GM19239 (cell line): Measurements from ENCODE around the gene IFFO2.

Experiments used
- DNase-seq: peaks from one replicate; pipeline ENCODE4 v3.0.0; 2011; ENCODE audit warnings: low spot score; ENCODE audit not compliant: insufficient read length
- FAIRE-seq: peaks from 2 replicates; lab custom pipeline; 2011; peaks lifted over from hg19 to GRCh38; lab: Jason Lieb, UNC

The IFFO2 gene

DNA sequence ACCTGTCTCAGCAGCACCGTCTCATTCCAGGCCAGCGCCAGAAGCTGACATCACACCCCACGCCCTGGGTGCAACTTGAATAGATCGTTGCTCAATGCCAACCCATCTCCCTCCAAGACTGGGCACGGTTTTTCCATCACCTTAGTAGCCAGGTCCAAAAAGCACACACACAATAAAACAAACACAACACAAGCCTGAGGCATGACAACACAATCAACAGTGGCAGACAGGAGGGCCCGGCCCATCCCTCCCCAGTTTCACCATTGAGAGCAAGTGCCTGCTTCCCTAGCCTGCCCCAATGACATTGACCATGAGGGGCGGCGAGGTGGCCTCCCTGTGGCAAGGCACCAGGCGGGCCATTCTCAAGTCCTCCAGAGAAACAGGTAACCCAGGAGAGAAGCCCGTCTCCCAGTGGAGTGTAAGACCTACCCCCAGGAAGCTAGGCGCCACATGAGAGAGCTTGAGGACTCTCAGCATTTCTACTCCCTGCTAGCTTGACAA is 2.7 kb downstream of the IFFO2 start:
- no peak for FAIRE-seq
- no peak for DNase-seq

DNA sequence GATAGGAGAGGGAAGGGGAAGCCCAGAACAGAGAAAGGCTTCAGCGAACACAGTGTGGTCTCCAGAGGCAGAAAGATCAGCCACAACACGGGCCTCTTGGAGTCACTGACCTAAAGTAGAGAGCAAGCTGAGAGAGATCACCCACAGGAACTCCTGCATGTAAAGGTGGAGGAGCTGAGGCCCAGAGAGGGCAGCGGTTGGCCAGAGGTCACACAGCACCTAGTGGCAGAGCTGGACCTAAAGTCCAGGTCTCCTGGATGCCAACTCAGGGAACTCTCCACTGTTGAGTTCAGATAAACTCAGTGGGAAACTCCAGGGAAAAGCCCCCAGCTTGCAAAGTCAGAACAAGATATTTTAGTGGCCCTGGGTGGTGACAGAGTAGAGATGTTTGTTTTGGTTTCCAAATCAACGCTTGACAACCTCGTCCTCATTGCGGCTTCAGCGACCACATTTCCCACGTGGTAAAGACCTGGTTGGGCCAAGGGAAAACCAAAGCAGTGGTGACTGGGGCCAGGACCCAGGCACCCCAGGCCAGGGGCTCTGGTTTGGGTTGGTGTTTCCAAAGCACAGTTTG is 4.6 kb downstream of the IFFO2 start:
- peak; percentile 97 for FAIRE-seq

DNA sequence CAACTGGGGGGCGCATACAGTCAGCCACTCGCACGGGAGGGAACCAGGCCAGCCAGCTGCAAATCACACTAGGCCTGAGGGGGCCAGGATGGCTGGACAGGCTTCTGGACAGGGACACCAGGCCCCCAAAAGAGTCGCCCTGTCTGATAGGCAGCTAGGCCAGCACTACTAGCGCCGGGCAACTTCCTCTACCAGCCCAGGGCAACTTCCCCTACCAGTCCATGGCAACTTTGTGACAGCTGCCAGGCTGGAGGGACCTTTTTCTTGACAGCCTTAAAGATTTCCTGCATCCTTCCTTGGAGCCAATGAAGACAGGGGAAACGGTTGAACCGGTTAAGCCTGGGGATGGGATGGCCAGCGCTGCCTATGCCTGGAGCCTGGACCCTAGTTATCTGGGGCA is 5.1 kb downstream of the IFFO2 start:
- DNase-seq (no peak), FAIRE-seq (no peak)

More for the DNA sequence above, 4.6 kb downstream of the IFFO2 start:
- DNase-seq: peak; percentile 75

DNA sequence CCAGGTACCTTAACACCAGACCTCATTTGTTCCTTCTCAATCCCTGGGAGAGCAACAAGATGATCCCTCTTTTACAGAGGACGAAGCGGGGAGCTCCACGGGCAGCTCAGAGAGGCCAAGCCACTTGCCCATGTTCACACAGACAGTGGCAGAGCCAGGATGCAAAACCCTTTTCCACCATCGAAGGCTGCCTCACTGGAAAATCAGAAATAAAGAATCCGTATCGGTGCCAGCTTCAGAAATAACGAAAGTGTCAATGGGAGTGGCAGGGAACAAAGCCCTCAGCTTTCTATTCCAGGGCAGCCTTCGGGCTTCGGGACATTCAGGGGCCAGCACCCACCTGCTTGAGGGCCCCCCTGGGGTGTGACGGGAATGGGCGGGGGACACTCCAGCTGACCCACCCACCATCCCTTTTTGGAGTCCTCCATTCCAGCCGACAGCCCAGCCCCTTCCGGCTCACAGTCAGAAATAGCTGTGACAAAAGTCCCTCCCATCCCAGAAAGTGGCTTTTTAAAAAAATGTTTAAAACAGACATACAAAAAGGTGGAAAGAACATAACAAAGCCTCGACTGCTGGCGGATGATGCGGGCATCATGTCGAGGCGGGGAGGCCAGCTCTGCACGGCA is 6.0 kb downstream of the IFFO2 start:
- peak; percentile 61 for FAIRE-seq
- no peak for DNase-seq

GRCh38 chr1:18949686-18950400 is 6.6 kb downstream of the IFFO2 start:
- DNase-seq: peak; percentile 46
- FAIRE-seq: peak; percentile 73

DNA sequence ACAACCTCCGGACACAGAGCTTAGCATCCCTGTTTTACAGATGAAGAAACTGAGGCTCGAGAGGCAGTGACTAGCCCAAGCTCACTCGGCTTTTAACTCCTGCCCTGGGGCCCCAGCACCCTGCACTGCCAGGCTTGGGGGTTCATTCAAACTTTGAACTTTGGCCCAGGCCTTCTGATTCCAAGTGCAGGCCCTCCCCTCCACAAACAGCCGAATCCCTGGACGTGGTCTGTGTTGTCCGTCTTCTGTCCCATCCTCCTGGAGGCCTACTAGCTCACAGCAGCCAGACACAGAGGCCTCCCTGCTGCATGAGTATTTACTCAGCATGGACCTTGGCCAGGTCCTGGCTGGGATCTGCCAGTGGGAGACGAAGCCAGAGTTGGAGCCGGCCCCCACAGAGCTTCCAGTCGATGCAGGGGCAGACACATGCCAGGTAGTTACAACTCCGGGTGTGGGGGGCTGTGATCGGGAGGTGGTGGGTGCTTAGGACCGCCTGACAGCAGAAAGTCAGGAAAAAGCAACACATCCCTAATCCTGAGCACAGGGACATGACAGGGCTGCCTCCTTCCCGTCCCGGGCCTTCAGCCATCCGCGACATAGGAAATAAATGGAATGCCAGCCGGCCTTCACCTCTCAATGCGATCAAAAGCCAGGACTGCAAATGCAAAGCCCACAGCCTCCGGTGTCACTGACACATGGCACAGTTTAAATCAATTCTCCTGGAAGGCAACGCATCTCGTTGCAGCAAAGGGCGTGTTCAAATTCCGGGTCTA is 7.4 kb downstream of the IFFO2 start:
- FAIRE-seq: no peak
- no peak for DNase-seq

- DNase-seq (no peak), FAIRE-seq (no peak)
These were observed 8.2 kb downstream of the IFFO2 start for GRCh38 chr1:18948048-18948912.

- DNase-seq (no peak), FAIRE-seq (no peak)
These were observed 8.9 kb downstream of the IFFO2 start for GRCh38 chr1:18947570-18947969.

GRCh38 chr1:18946550-18947381 is 9.7 kb downstream of the IFFO2 start:
- DNase-seq (no peak), FAIRE-seq (no peak)

DNA sequence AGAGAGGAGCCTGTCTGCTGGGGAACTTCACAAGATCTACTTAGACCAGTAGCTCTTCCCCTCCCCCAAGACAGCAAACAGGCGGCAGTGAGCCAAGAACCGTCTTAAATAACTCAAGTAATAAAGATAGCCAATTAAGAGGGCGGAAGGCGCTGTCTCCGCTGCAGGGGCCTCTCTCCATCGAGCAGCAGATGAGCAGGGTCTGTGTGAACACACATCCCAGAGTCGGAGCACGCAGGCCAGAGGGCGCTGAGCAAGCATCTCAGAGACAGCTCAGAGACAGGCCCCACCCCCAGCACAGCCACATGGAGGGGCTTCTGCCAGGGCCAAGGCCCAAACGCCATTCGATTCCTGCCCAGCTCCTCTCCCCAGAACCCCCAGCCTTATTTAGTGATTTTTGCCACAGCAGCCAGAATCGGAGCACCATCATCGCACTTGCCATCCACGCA is 11.1 kb downstream of the IFFO2 start:
- DNase-seq: no peak

DNA sequence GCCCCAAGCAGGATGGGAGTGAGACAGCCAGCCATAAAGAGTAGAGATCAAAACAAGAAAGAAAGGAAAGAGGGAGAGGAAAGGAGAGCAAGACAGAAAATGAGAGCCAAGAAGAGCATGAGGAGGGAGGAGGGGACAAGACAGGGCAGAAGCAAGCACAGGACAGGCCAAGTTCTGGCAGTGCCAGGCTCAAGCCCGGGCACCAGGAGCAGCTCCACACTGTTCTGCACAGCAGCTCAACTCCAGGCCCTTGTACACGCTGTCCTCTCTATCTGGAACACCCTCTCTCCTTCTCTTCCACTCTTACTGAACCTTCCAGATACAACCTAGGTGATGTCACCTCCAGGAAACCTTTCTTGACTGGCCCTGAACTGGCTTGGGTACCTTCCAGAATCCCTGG is 11.7 kb downstream of the IFFO2 start:
- FAIRE-seq (no peak), DNase-seq (no peak)

More for the DNA sequence above, 11.1 kb downstream of the IFFO2 start:
- no peak for FAIRE-seq

DNA sequence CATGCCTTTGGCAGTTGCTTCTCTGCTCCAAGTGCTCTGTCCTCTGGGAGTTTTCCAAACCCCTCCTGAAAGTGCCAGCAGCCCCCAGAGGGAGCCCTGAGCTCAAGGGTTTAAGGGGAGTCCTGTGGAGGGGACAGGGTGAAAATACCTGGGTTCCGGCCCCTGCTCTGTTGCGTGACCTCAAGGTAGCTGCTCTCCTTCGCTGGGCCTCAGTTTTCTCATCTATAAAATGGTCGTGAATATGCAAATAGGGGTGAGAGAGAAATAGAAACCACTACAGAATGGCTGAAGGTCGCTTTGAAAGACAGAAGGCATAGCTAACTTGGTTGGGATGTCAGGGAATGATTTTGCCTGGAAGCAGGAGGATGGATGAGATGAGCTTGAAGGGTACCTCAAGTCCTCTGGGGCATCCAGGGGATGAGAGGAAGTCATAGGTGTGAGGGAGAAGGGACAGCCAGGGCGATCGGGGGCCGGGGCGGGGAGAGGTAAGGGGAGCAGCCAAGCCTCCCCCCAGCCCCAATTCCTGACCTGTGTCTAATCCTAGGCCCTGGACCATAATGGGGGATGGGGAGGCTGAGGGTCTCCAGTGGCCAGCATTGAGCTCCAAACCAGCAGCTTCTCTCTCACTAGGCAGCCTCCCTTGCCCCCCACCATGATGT is 12.4 kb downstream of the IFFO2 start:
- DNase-seq: no peak
- no peak for FAIRE-seq

DNA sequence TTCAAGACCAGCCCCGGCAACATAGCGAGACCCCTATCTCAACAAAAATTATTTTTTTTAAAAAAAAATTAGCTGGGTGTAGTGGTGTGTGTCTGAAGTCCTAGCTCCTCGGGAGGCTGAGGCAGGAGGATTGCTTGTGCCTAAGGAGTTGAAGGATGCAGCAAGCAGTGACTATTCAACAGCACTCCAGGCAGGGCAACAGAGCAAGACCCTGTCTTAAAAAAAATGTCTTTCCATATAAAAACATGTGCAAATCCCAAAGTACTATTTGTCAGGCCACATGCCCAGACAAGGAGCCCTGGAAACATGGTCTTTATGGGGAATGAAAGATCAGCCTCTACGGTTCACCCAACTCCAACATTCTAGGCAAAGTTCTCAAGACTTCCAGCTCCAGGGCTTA is 13.3 kb downstream of the IFFO2 start:
- no peak for FAIRE-seq

DNA sequence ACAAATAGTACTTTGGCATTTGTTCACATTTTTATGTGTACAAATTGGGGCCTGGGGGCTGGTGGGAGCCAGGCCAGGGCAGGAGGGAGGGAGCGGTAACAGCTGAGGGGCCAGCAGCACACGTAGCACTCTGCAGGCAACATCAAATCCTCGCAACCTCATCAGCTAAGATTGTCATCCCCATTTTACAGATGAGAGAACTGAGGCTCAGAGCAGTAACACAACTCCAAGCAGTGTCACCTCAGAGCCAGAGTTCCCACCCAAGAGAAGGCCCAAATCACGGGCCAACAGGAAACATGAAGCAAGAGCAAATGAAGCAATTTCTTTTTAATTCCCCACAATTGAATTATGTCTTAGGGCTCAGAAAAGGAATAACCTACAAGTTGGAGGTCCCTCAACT is 14.1 kb downstream of the IFFO2 start:
- DNase-seq (no peak), FAIRE-seq (no peak)

More for the DNA sequence above, 13.3 kb downstream of the IFFO2 start:
- DNase-seq: no peak

DNA sequence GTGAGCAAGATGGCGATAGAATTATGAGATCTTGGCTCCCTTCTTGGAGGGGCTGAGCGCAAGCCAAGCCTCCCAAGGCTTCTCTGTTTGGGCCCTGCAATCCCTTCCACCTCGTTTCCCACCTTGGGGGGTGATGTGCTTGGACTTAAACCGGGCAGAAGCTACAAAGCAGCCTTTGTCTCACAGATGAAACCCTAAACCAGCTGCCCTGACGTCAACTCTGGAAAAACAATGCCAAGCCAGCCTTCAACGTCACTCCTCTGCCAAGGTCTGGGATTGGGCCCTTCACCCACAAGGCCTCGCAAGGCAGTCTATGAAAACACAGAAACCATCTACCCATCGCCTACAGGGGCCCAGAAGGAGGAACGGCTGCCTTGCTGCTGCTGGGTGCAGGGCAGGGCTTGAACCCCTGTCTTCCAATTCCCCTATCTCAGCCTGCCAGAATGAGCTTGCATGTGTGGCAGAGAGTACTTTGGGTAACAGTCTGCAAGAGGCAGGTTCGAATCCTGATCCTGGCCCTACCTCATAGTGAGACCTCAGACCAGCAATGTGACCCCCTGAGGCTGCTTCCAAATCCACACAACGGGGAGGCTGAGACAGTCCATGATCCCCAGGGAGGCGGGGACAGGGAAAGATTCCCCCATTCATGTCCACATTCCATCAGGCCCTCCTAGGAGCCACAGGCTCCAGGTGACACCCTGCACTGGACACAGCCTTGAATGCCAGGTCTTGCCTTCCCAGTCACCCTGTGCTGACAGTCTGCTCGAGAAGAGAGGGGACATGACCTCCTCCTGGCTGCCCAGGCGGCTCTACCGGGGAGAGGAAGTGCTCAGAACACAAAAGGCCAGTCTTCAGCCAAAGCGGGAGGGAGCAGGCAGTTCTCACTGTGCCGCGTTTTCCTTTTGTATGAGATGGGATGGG is 15.0 kb downstream of the IFFO2 start:
- DNase-seq (no peak), FAIRE-seq (no peak)

GRCh38 chr1:18940303-18941020 is 16.0 kb downstream of the IFFO2 start:
- FAIRE-seq: no peak
- no peak for DNase-seq
